ENCODE data around the gene GZMM.

DNA sequence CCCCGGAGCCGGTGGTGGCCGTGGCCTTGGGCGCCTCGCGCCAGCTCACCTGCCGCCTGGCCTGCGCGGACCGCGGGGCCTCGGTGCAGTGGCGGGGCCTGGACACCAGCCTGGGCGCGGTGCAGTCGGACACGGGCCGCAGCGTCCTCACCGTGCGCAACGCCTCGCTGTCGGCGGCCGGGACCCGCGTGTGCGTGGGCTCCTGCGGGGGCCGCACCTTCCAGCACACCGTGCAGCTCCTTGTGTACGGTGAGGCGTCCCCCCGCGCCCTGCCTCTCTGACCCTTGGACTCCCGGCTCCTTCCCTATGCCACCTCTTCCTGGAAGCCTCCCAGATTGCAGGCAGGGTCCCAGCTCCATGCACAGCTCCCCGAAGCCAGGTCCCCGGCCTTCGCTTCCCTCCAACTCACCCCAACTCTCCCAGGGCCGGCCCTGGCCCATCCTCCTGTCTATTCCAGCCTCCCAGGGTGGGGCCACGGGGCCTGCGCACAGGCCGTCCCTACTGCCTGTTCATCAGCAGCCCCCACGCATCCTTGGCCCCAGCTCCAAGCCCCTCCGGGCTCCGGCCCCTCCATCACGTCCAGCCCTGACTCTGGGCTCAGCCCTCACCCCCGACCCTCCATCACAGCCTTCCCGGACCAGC is 45.9 kb upstream of the GZMM start:
- TF ChIP-seq, protein P1, sequence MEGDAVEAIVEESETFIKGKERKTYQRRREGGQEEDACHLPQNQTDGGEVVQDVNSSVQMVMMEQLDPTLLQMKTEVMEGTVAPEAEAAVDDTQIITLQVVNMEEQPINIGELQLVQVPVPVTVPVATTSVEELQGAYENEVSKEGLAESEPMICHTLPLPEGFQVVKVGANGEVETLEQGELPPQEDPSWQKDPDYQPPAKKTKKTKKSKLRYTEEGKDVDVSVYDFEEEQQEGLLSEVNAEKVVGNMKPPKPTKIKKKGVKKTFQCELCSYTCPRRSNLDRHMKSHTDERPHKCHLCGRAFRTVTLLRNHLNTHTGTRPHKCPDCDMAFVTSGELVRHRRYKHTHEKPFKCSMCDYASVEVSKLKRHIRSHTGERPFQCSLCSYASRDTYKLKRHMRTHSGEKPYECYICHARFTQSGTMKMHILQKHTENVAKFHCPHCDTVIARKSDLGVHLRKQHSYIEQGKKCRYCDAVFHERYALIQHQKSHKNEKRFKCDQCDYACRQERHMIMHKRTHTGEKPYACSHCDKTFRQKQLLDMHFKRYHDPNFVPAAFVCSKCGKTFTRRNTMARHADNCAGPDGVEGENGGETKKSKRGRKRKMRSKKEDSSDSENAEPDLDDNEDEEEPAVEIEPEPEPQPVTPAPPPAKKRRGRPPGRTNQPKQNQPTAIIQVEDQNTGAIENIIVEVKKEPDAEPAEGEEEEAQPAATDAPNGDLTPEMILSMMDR (conservative IDR thresholded peaks at IDR 0.05; ENCODE audit: low read depth, low read length), result no peak
- no peak for TF ChIP-seq EZH2 (IDR thresholded peaks at IDR 0.05; ENCODE audit: low read length, unreplicated experiment)

All from PC-3 (cell line).